MM.1S (cell line): ENCODE results near the gene C1orf185.
A peak's percentile ranks its signal among the peaks of the same experiment; 100 is the strongest.
"Not testable (repeated sequence)": the region's sequence is repeated elsewhere in the genome, so short reads cannot be mapped to it uniquely, and the experiment has no call there.

Experiments
- DNase-seq: peaks from one replicate; pipeline ENCODE4 v3.0.0-alpha.2; 2015
- H2AFZ ChIP-seq: fragments of 300-600 bp; sonication (generic); 2 replicates; pipeline ENCODE4 v1.6.0; 2016; ENCODE audit warnings: antibody characterized with exemption, low read length
- H3F3A ChIP-seq: fragments of 300-600 bp; sonication (generic); 2 replicates; pipeline ENCODE4 v1.6.1; 2016; ENCODE audit warnings: mild to moderate bottlenecking, antibody characterized with exemption, low read length, moderate library complexity, mixed read lengths; ENCODE audit not compliant: insufficient read depth
- H3K27ac ChIP-seq: fragments of 300-600 bp; sonication (generic); 2 replicates; pipeline ENCODE4 v1.5.1; 2016; ENCODE audit warnings: mild to moderate bottlenecking, low read length
- H3K27me3 ChIP-seq: fragments of 300-600 bp; sonication (generic); replicated peaks from 2 replicates; pipeline ENCODE4 v1.6.0; 2016; ENCODE audit warnings: low read length; ENCODE audit not compliant: insufficient read depth
- H3K36me3 ChIP-seq: fragments of 300-600 bp; sonication (generic); replicated peaks from 2 replicates; pipeline ENCODE4 v1.6.1; 2016; ENCODE audit warnings: mild to moderate bottlenecking, low read length, mixed read lengths; ENCODE audit not compliant: insufficient read depth
- H3K4me1 ChIP-seq: fragments of 300-600 bp; sonication (generic); 2 replicates; pipeline ENCODE4 v1.6.1; 2016; ENCODE audit warnings: low read length, mixed read lengths
- H3K4me2 ChIP-seq: fragments of 300-600 bp; sonication (generic); 2 replicates; pipeline ENCODE4 v1.6.0; 2016; ENCODE audit warnings: low read depth, low read length
- H3K4me3 ChIP-seq: fragments of 300-600 bp; sonication (generic); 2 replicates; pipeline ENCODE4 v1.5.1; 2016; ENCODE audit warnings: low read length, mixed read lengths
- H3K79me2 ChIP-seq: fragments of 300-600 bp; sonication (generic); 2 replicates; pipeline ENCODE4 v1.6.1; 2016; ENCODE audit warnings: mixed run types, low read length, mixed read lengths
- H3K9ac ChIP-seq: fragments of 300-600 bp; sonication (generic); 2 replicates; pipeline ENCODE4 v1.6.1; 2016; ENCODE audit warnings: low read length, mixed read lengths
- H3K9me2 ChIP-seq: fragments of 300-600 bp; sonication (generic); replicated peaks from 2 replicates; pipeline ENCODE4 v1.6.1; 2016; ENCODE audit warnings: mild to moderate bottlenecking, low read length, mixed read lengths; ENCODE audit not compliant: insufficient read depth
- H3K9me3 ChIP-seq: fragments of 300-600 bp; sonication (generic); replicated peaks from 2 replicates; pipeline ENCODE4 v1.6.1; 2016; ENCODE audit warnings: mild to moderate bottlenecking, low read length, mixed read lengths; ENCODE audit not compliant: insufficient read depth
- H4K20me1 ChIP-seq: fragments of 300-600 bp; sonication (generic); 2 replicates; pipeline ENCODE4 v1.6.1; 2016; ENCODE audit warnings: mild to moderate bottlenecking, low read length, moderate library complexity, mixed read lengths; ENCODE audit not compliant: insufficient read depth
- EZH2 ChIP-seq: fragments of 300-600 bp; sonication (generic); optimal IDR thresholded peaks from 2 replicates; pipeline ENCODE3; 2017; ENCODE audit warnings: low read depth, mild to moderate bottlenecking, antibody characterized with exemption, low read length, mixed read lengths
- EZH2phosphoT487 ChIP-seq: fragments of 300-600 bp; sonication (generic); IDR thresholded peaks from 2 replicates; pipeline ENCODE4 v1.6.1; 2018; ENCODE audit warnings: antibody characterized with exemption, low read length
- TF ChIP-seq, protein P1 (sequence below): fragments of 300-600 bp; sonication (generic); IDR thresholded peaks from 2 replicates; pipeline ENCODE4 v1.5.1; 2016; ENCODE audit warnings: antibody characterized with exemption, low read length, mixed read lengths

Gene C1orf185

DNA sequence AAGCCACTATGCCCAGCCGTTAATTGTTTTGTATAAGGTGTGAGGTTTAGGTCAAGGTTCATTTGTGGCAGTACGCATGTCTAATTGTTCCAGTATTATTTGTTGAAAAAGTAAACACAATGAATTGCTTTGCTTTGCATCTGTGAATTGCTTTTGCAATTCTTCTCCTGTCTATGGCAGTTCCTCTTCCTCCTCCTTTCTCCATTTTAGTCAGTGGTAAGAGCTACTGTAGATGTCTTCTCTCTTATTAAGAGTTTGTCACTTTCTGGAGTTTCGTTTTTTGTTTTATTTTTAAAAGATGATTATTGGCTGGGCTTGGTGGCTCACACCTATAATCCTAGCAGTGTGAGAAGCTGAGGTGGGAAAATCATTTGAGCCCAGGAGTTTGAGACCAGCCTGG is 29.2 kb downstream of the C1orf185 start:
- Histone ChIP-seq H3K4me2 (no peak overlapping the region), H3K4me1 (no peaks in the 10 kb centered on the region), H3F3A (no peaks in the 10 kb centered on the region), H3K36me3 (no peaks in the 10 kb centered on the region), H3K79me2 (no peaks in the 10 kb centered on the region), H3K27ac (no peak overlapping the region), H3K4me3 (no peak overlapping the region), H3K9me3 (no peaks in the 10 kb centered on the region), H3K9ac (no peak overlapping the region), H3K27me3 (no peaks in the 10 kb centered on the region), H4K20me1 (no peaks in the 10 kb centered on the region), H3K9me2 (no peaks in the 10 kb centered on the region), H2AFZ (no peak overlapping the region)
- TF ChIP-seq, protein P1, sequence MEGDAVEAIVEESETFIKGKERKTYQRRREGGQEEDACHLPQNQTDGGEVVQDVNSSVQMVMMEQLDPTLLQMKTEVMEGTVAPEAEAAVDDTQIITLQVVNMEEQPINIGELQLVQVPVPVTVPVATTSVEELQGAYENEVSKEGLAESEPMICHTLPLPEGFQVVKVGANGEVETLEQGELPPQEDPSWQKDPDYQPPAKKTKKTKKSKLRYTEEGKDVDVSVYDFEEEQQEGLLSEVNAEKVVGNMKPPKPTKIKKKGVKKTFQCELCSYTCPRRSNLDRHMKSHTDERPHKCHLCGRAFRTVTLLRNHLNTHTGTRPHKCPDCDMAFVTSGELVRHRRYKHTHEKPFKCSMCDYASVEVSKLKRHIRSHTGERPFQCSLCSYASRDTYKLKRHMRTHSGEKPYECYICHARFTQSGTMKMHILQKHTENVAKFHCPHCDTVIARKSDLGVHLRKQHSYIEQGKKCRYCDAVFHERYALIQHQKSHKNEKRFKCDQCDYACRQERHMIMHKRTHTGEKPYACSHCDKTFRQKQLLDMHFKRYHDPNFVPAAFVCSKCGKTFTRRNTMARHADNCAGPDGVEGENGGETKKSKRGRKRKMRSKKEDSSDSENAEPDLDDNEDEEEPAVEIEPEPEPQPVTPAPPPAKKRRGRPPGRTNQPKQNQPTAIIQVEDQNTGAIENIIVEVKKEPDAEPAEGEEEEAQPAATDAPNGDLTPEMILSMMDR: no peak
- TF ChIP-seq EZH2: no peak
- no peak for TF ChIP-seq EZH2phosphoT487
- no peak for DNase-seq

DNA sequence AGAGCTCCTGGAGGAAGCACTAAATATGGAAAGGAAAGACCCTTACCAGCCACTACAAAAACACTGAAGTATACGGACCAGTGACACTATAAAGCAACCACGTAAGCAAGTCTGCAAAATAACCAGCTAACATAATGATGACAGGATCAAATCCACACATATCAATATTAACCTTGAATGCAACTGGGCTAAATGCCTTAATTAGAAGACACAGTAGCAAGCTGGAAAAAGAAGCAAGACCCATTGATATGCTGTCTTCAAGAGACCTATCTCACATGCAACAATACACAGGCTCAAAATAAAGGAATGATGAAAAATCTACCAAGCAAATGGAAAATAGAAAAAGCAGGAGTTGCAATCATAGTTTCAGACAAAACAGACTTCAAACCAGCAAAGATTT is 31.0 kb downstream of the C1orf185 start:
- no peaks in the 10 kb centered on the region for H3K36me3 ChIP-seq
- TF ChIP-seq, protein P1: no peak
- TF ChIP-seq EZH2phosphoT487: no peak
- TF ChIP-seq EZH2: no peak
- no peaks in the 10 kb centered on the region for H3K9me3 ChIP-seq
- H2AFZ ChIP-seq: no peak overlapping the region
- H3K27me3 ChIP-seq: no peaks in the 10 kb centered on the region
- H3F3A ChIP-seq: no peaks in the 10 kb centered on the region
- H3K27ac ChIP-seq: no peak overlapping the region
- H3K4me2 ChIP-seq: no peak overlapping the region
- no peak overlapping the region for H3K9ac ChIP-seq
- no peak overlapping the region for H3K4me3 ChIP-seq
- DNase-seq: no peak
- H3K4me1 ChIP-seq: no peaks in the 10 kb centered on the region
- H3K79me2 ChIP-seq: no peaks in the 10 kb centered on the region
- H3K9me2 ChIP-seq: no peaks in the 10 kb centered on the region
- H4K20me1 ChIP-seq: no peaks in the 10 kb centered on the region

DNA sequence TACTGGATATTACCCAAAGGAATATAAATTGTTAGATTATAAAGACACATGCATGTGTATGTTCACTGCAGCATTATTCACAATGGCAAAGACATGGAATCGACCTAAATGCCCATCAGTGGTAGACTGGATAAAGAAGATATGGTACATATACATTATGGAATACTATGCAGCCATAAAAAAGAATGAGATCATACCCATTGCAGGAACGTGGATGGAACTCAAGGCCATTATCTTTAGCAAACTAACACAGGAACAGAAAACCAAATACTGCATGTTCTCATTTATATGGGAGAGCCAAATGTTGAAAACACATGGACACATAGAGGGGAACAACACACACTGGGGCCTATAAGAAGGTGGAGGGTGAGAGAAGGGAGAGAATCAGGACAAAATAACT is 35.7 kb downstream of the C1orf185 start:
- H3K9me2 ChIP-seq, H3K27ac ChIP-seq, H3K4me1 ChIP-seq, H3F3A ChIP-seq, H3K79me2 ChIP-seq, H3K9me3 ChIP-seq, DNase-seq, H4K20me1 ChIP-seq, H2AFZ ChIP-seq, H3K4me3 ChIP-seq, H3K4me2 ChIP-seq, H3K36me3 ChIP-seq, H3K27me3 ChIP-seq, H3K9ac ChIP-seq: not testable (repeated sequence)

DNA sequence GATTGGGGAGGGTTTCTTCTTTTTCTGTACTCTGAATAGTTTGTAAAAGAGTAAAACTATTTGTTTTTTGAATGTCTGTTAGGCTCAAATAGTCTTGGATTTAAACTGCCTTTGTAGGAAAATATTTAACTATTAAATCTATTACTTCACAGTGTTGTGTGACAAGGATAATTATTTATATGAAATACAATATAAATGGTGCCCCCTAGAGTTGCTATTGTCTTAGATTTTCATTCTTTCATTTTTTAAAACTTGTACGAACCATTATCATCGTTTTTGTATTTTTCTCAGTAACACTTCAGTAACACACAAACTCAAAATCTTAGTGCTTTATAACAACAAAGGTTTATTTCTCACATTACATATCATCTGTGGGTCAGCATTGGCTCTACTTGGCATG is 37.4 kb downstream of the C1orf185 start:
- Histone ChIP-seq H3K36me3 (no peaks in the 10 kb centered on the region), H4K20me1 (no peaks in the 10 kb centered on the region), H3K4me2 (no peak overlapping the region), H2AFZ (no peak overlapping the region), H3K4me3 (no peak overlapping the region), H3K27ac (no peak overlapping the region), H3K9ac (no peak overlapping the region), H3K9me3 (no peaks in the 10 kb centered on the region), H3K27me3 (no peaks in the 10 kb centered on the region), H3F3A (no peaks in the 10 kb centered on the region), H3K4me1 (no peaks in the 10 kb centered on the region), H3K79me2 (no peaks in the 10 kb centered on the region), H3K9me2 (no peaks in the 10 kb centered on the region)
- TF ChIP-seq EZH2phosphoT487 (no peak), EZH2 (no peak)
- TF ChIP-seq, protein P1: 0 out of 2 replicates have a peak, but pooled peaks have one; percentile 8
- no peak for DNase-seq
